MM.1S (cell line): ENCODE measurements around the gene FOXN3.

Experiments
- EZH2phosphoT487 ChIP-seq: fragments of 300-600 bp; sonication (generic); IDR thresholded peaks from 2 replicates; pipeline ENCODE4 v1.6.1; 2018; ENCODE audit warnings: antibody characterized with exemption, low read length
- TF ChIP-seq, protein P1 (sequence below): fragments of 300-600 bp; sonication (generic); IDR thresholded peaks from 2 replicates; pipeline ENCODE4 v1.5.1; 2016; ENCODE audit warnings: antibody characterized with exemption, low read length, mixed read lengths

DNA sequence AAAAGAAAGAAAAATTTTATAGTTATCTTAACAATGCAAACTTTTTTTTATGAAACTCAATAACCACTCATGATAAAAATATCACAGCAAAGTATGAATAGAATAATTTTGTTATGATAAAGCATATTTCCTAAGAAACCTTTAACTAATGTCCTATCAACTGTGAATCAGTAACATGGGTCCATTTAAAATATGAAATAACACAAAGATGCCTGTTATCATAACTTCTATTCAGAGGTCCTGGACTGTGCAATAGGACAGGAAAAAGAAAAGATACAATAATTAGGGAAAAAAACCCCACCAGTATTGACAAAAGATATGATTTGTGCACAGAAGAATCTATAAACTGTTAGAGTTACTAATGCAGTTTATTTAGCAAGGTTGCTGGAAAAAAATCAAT, 245.4 kb downstream of the FOXN3 start:
- TF ChIP-seq, protein P1, sequence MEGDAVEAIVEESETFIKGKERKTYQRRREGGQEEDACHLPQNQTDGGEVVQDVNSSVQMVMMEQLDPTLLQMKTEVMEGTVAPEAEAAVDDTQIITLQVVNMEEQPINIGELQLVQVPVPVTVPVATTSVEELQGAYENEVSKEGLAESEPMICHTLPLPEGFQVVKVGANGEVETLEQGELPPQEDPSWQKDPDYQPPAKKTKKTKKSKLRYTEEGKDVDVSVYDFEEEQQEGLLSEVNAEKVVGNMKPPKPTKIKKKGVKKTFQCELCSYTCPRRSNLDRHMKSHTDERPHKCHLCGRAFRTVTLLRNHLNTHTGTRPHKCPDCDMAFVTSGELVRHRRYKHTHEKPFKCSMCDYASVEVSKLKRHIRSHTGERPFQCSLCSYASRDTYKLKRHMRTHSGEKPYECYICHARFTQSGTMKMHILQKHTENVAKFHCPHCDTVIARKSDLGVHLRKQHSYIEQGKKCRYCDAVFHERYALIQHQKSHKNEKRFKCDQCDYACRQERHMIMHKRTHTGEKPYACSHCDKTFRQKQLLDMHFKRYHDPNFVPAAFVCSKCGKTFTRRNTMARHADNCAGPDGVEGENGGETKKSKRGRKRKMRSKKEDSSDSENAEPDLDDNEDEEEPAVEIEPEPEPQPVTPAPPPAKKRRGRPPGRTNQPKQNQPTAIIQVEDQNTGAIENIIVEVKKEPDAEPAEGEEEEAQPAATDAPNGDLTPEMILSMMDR: no peak
- TF ChIP-seq EZH2phosphoT487: no peak
